ENCODE measurements around the gene CACNB1. TPM values are rescaled to one million over a fixed set of nuclear protein-coding genes. Genes with fewer than 3 reads are reported as not detected.

Gene CACNB1
- total and polyA plus RNA-seq, 2 experiments from 2014 or later, result 1.9 to 4.2 TPM

DNA sequence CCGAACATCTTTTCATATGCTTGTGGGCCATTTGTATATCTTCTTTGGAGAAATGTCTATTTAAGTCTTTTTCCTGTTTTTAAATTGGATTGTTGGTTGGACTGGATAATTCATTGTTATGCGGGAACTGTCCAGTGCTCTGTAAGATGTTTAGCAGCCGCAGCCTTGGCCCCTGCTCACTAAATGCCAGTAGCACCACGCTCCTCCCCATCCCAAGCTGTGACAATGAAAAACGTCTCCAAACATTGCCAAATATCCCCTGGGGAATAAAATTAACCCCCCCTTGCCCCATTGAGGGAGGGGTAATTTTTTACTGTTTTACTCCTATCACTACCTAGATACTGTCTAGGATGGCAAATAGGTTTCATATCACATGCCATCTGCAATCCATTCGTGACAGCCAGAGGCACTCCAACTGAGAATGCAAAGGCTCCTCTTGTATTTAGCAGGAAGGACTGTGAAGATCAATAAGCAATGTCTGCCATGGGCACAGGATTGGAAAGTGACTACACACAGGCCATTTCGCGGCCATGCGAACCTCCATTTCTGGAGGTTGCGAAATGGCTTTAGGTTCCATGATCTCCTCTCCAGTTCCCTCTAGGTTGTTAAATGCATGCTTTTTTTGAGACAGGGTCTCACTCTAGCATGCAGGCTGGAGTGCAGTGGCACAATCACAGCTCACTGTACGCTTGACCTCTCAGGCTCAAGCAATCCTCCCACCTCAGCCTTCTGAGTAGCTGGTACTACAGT, 55.4 kb downstream of the CACNB1 start:
- 92% methylated on average over 11 of the region's 11 CpGs for WGBS (ENCODE audit: low lambda C conversion rate, missing lambda C conversion rate)
- TF ChIP-seq EZH2 (IDR thresholded peaks at IDR 0.05; ENCODE audit: borderline replicate concordance) (no peak), EZH2phosphoT487 (IDR thresholded peaks at IDR 0.05; ENCODE audit: low read depth, severe bottlenecking, unreplicated experiment) (no peak)
- TF ChIP-seq, protein P1, sequence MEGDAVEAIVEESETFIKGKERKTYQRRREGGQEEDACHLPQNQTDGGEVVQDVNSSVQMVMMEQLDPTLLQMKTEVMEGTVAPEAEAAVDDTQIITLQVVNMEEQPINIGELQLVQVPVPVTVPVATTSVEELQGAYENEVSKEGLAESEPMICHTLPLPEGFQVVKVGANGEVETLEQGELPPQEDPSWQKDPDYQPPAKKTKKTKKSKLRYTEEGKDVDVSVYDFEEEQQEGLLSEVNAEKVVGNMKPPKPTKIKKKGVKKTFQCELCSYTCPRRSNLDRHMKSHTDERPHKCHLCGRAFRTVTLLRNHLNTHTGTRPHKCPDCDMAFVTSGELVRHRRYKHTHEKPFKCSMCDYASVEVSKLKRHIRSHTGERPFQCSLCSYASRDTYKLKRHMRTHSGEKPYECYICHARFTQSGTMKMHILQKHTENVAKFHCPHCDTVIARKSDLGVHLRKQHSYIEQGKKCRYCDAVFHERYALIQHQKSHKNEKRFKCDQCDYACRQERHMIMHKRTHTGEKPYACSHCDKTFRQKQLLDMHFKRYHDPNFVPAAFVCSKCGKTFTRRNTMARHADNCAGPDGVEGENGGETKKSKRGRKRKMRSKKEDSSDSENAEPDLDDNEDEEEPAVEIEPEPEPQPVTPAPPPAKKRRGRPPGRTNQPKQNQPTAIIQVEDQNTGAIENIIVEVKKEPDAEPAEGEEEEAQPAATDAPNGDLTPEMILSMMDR (IDR thresholded peaks at IDR 0.05; ENCODE audit: poor library complexity), result no peak
- H3K9me2 ChIP-seq (replicated peaks; ENCODE audit: insufficient read depth), result no peaks in the 10 kb centered on the region

GRCh38 chr17:39141294-39141693, 56.2 kb downstream of the CACNB1 start:
- no peaks in the 10 kb centered on the region for H3K36me3 ChIP-seq (replicated peaks; ENCODE audit: insufficient read depth, low read depth)
- TF ChIP-seq EZH2phosphoT487 (IDR thresholded peaks at IDR 0.05; ENCODE audit: low read depth, severe bottlenecking, unreplicated experiment), result no peak
- TF ChIP-seq EZH2 (IDR thresholded peaks at IDR 0.05; ENCODE audit: borderline replicate concordance), result no peak
- TF ChIP-seq, protein P1 (IDR thresholded peaks at IDR 0.05; ENCODE audit: poor library complexity), result no peak
- no peak for DNase-seq (ENCODE audit: low spot score)
- H3K27ac ChIP-seq, result no peak overlapping the region
- H4K20me1 ChIP-seq (ENCODE audit: insufficient read depth, poor library complexity, severe bottlenecking), result no peaks in the 10 kb centered on the region
- H3K9me3 ChIP-seq (ENCODE audit: low read depth), result no peaks in the 10 kb centered on the region
- H3K4me1 ChIP-seq (ENCODE audit: insufficient read depth), result peaks cover 11% of the 10 kb centered on the region
- WGBS (ENCODE audit: low lambda C conversion rate, missing lambda C conversion rate), result 93% methylated on average over 5 of the region's 5 CpGs
- H2AFZ ChIP-seq, result no peak overlapping the region
- H3K4me2 ChIP-seq, result no peak overlapping the region
- no peaks in the 10 kb centered on the region for H3K9me2 ChIP-seq (replicated peaks; ENCODE audit: insufficient read depth)
- H3K27me3 ChIP-seq, result no peaks in the 10 kb centered on the region
- H3K4me3 ChIP-seq, result no peak overlapping the region
- H3K79me2 ChIP-seq, result no peaks in the 10 kb centered on the region

More for the DNA sequence above, 55.4 kb downstream of the CACNB1 start:
- Histone ChIP-seq H2AFZ (no peak overlapping the region), H4K20me1 (ENCODE audit: insufficient read depth, poor library complexity, severe bottlenecking) (no peaks in the 10 kb centered on the region), H3K36me3 (replicated peaks; ENCODE audit: insufficient read depth, low read depth) (no peaks in the 10 kb centered on the region), H3K4me3 (no peak overlapping the region), H3K9me3 (ENCODE audit: low read depth) (no peaks in the 10 kb centered on the region), H3K4me1 (ENCODE audit: insufficient read depth) (peaks cover 11% of the 10 kb centered on the region), H3K27ac (no peak overlapping the region), H3K4me2 (no peak overlapping the region), H3K79me2 (no peaks in the 10 kb centered on the region), H3K27me3 (no peaks in the 10 kb centered on the region)
- DNase-seq (ENCODE audit: low spot score), result no peak

DNA sequence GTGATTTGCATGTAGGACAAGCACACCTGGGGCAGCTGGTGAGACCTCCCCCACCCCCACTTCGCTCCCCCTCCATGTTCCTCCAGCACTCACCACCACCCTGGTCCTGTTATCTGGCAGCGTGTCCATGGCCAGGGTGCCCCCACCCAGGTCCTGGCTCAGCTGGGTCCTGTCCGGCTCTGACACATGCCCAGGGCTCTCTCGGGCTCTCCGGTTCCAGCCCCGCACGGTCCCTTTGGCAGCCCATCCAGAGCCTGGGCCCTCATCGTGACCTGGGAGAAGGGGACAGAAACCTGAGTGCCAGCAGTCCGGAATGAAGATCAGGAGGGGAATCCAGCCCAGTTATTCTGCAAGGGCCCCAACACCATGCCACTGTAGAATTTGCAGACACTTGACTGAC, 57.9 kb downstream of the CACNB1 start:
- 96% methylated on average over 9 of the region's 9 CpGs for WGBS (ENCODE audit: low lambda C conversion rate, missing lambda C conversion rate)
- DNase-seq (ENCODE audit: low spot score), result no peak
- no peaks in the 10 kb centered on the region for H3K36me3 ChIP-seq (replicated peaks; ENCODE audit: insufficient read depth, low read depth)
- no peak overlapping the region for H3K4me3 ChIP-seq
- H4K20me1 ChIP-seq (ENCODE audit: insufficient read depth, poor library complexity, severe bottlenecking), result no peaks in the 10 kb centered on the region
- no peak overlapping the region for H3K4me2 ChIP-seq
- no peak overlapping the region for H3K27ac ChIP-seq
- H3K79me2 ChIP-seq, result no peaks in the 10 kb centered on the region
- H3K9me2 ChIP-seq (replicated peaks; ENCODE audit: insufficient read depth), result no peaks in the 10 kb centered on the region
- TF ChIP-seq EZH2 (IDR thresholded peaks at IDR 0.05; ENCODE audit: borderline replicate concordance) (no peak), EZH2phosphoT487 (IDR thresholded peaks at IDR 0.05; ENCODE audit: low read depth, severe bottlenecking, unreplicated experiment) (no peak)
- TF ChIP-seq, protein P1 (IDR thresholded peaks at IDR 0.05; ENCODE audit: poor library complexity), result no peak
- no peaks in the 10 kb centered on the region for H3K27me3 ChIP-seq
- no peaks in the 10 kb centered on the region for H3K9me3 ChIP-seq (ENCODE audit: low read depth)
- H2AFZ ChIP-seq, result no peak overlapping the region
- peaks cover 11% of the 10 kb centered on the region for H3K4me1 ChIP-seq (ENCODE audit: insufficient read depth)

Measured in hepatocyte (in vitro differentiated cells).